Stimulated activated naive CD4-positive, alpha-beta T cell treated with Interleukin-2 at 50 U/mL for 16 hours (primary cell): ENCODE measurements around the gene EXOC4.

Source experiments
- DNase-seq: peaks from one replicate; lab custom pipeline; 2025; lab: John Stamatoyannopoulos, UW

The EXOC4 gene

GRCh38 chr7:133364959-133365690, 112.2 kb downstream of the EXOC4 start:
- no peak for DNase-seq

- DNase-seq, result no peak
Observed at GRCh38 chr7:133365917-133366316, 113.0 kb downstream of the EXOC4 start.

- DNase-seq, result no peak
Observed at GRCh38 chr7:133367561-133367960, 114.7 kb downstream of the EXOC4 start.

- no peak for DNase-seq
Observed at GRCh38 chr7:133369130-133369529, 116.3 kb downstream of the EXOC4 start.

- DNase-seq, result no peak
Observed at GRCh38 chr7:133371616-133372015, 118.7 kb downstream of the EXOC4 start.

- no peak for DNase-seq
Observed at GRCh38 chr7:133372337-133372736, 119.5 kb downstream of the EXOC4 start.

- no peak for DNase-seq
Observed at GRCh38 chr7:133376514-133376913, 123.6 kb downstream of the EXOC4 start.

GRCh38 chr7:133381965-133382364, 129.1 kb downstream of the EXOC4 start:
- no peak for DNase-seq

- no peak for DNase-seq
Observed at GRCh38 chr7:133382775-133383559, 130.1 kb downstream of the EXOC4 start.

- no peak for DNase-seq
Observed at GRCh38 chr7:133386205-133386604, 133.3 kb downstream of the EXOC4 start.

- no peak for DNase-seq
Observed at GRCh38 chr7:133389727-133390126, 136.8 kb downstream of the EXOC4 start.

GRCh38 chr7:133391206-133391605, 138.3 kb downstream of the EXOC4 start:
- no peak for DNase-seq

GRCh38 chr7:133394369-133394768, 141.5 kb downstream of the EXOC4 start:
- no peak for DNase-seq

GRCh38 chr7:133395551-133395950, 142.7 kb downstream of the EXOC4 start:
- no peak for DNase-seq

GRCh38 chr7:133398506-133398905, 145.6 kb downstream of the EXOC4 start:
- DNase-seq, result no peak

- DNase-seq, result no peak
Observed at GRCh38 chr7:133401225-133401624, 148.3 kb downstream of the EXOC4 start.

GRCh38 chr7:133408212-133408611, 155.3 kb downstream of the EXOC4 start:
- DNase-seq, result no peak

- no peak for DNase-seq
Observed at GRCh38 chr7:133409421-133409820, 156.5 kb downstream of the EXOC4 start.

- DNase-seq, result no peak
Observed at GRCh38 chr7:133409966-133410365, 157.1 kb downstream of the EXOC4 start.

- no peak for DNase-seq
Observed at GRCh38 chr7:133411395-133411794, 158.5 kb downstream of the EXOC4 start.

GRCh38 chr7:133412942-133413341, 160.1 kb downstream of the EXOC4 start:
- DNase-seq, result no peak

GRCh38 chr7:133419041-133419440, 166.2 kb downstream of the EXOC4 start:
- DNase-seq, result no peak

- DNase-seq, result no peak
Observed at GRCh38 chr7:133423618-133424017, 170.7 kb downstream of the EXOC4 start.
